ENCODE measurements around the gene IQCM.

The IQCM gene

DNA sequence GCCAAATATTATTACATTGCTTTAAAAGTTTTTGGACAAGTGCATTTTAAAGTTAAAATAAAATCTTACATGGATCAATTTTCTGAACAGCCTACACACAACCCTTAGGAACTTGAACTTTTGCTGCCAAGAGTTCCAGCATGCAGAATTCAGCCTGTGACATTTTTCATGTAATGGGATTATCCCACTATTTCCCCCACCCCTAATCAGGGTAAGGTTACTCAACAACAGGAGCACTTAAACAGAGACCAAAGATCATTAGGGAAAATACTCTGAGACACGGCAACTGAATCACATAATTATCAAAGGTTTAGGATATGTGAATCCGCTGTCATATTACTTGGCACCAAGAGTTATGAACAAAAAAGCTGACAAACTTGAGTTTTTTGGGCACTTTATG is 47.2 kb downstream of the IQCM start:
- DNase-seq, result no peak

GRCh38 chr4:149766135-149766534 is 49.5 kb downstream of the IQCM start:
- DNase-seq, result no peak

DNA sequence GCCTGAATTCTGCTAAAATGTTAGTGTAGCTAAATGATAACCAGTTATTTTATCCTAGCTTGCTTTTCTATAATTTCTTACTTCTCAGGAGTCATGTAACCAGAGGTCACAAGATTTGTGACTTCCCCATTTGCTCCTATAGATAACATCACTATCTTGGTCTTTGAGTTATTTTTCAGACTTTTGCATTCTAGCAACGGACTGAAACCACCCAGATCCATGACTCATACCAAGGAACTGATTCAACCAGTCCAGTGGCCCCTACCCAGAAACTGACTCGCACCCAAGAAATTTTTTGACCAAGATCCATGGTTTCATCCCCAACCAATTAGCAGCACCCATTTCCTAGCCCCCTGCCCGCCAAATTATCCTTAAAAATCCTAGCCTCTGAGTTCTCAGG is 50.0 kb downstream of the IQCM start:
- DNase-seq, result no peak

DNA sequence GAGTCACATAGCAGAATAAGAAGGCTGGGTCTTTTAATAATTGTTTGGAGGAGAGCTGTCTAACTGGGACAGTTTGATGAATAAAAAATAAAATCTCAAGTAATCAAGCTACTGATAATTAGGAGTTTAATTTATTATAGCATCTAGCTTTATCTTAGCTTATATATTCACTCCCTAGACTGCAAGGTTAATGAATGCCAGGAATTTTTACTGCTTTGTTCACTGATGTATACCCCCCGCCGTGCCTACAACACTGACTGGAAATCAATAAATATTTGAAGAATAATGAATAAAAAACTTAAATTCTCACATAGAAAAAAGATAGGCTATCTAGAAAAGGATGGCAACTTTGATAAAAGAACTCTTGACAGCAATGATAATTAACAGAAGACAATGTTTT is 59.7 kb downstream of the IQCM start:
- DNase-seq, result no peak

- no peak for DNase-seq
Measured at GRCh38 chr4:149754526-149754925, 61.1 kb downstream of the IQCM start.

DNA sequence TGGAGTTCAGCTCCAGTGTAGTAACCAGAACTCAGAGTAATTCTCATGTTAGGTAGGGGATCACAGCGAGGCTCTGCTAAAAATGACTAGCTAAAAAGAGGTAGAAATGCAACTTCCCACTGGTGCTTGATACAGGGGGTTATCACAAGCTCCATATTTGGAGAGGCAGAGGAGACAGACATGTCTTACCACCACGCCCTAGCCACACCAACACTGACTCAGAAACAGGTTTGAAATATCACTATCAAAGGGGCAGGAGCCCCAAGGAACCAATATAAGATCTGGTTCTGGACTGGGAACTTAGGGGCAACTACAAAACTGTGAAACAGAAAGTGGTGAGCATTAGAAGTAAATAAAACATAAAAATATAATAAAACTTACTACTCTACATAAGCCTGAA is 62.9 kb downstream of the IQCM start:
- DNase-seq, result no peak

DNA sequence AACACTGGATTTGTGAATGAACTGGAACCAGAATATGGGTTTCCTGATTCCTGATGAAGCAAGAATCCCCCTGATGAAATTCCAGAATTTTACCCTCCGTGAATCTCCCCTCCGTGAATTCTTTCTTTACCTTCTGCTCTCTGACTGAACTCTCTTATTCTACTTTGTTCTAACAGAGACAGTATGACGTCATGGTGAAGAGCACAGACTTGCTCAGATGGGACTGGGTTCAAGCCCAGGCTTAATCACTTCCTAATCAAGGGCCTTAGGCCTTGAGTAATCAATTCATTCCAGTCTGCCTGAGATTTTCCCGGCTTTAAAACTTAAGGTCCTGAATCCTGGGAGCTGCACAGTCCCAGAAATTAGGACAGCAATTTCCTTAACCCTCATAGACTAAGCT is 64.5 kb downstream of the IQCM start:
- DNase-seq, result no peak

- no peak for DNase-seq
Measured at GRCh38 chr4:149749784-149750183, 65.9 kb downstream of the IQCM start.

DNA sequence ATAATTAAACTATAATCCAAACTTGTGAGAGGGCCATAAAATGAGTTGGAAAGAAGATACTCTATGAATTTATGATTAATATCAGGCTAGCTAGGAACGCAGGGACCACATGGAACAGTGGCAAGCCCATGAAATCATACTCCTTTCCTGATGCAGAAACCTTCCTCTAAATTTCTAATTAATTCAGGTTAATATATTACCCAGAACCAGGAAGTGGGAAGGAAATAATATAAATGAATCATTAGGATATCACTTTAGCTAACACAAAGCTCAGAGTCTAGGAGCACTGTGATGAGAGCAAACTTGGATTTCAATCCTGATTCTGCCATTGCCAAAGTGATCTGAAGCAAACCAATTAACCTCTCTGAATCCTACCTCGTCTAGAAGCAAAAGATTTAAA is 68.0 kb downstream of the IQCM start:
- DNase-seq, result no peak

DNA sequence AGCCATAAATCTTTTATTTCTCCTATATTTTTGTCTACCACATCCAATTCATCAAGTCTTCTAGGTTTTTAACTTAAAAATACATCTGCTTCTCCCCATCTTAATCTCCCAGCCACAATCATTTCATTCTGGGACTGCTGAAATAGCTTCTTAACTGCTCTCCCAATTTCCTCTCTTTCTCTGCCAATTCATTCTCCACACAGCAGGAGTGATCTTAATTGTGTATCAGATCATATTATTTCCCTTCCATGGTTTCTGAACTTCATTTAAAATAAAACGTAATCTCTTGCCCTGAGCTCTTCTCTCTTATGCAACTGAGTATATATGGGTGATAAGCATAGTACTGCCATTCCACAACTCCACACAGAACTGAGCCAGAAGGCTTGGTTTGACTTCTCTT is 69.4 kb downstream of the IQCM start:
- no peak for DNase-seq

DNA sequence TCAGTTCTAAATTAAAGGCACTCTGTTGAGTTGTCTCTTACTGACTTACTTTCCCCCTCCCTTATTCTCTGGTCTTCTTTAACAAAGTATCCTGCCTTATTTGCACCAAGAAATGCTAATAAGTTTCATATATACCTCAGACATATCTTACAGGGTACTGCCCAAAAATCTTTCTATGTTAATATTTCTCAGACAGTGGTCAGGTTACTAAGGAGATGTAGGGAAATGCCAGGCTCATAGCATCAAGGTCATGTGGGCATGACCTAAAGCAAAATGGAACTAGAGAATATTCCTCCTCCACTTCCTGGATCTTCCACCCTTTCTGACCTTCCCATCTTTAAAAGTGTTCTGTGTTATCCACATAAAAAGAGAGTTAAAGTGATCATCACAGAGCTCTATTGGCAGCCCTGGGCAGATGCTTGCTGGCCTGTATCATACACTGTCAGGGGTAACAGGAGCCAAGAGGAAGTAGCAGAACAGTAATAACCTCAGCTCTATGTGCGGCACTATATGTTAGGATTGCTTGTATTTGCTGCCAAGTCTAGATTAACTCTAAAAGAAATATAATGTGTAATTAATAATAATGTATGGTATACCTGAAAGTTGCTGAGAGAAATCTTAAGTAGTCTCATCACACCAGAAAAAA is 74.3 kb downstream of the IQCM start:
- no peak for DNase-seq

GRCh38 chr4:149738156-149738555 is 77.5 kb downstream of the IQCM start:
- DNase-seq, result no peak

DNA sequence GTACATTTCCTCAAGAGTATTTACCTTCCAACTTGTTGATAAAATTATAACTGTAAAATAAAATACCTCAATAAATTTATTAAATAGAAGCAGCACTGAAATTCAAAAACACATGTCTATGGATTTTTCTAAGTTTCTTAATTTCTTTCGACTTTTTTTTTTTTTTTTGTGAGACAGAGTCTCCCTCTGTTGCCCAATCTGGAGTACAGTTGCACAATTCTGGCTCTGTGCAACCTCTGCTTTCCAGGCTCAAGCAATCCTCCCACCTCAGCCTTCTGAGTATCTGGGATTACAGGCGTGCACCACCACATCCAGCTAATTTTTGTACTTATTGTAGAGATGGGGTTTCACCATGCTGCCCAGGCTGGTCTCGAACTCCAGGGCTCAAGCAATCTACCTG is 79.8 kb downstream of the IQCM start:
- DNase-seq, result no peak

GRCh38 chr4:149728444-149728843 is 87.2 kb downstream of the IQCM start:
- no peak for DNase-seq

GRCh38 chr4:149727663-149728062 is 88.0 kb downstream of the IQCM start:
- DNase-seq, result no peak

- no peak for DNase-seq
Measured at GRCh38 chr4:149723065-149723464, 92.6 kb downstream of the IQCM start.

GRCh38 chr4:149719806-149720205 is 95.8 kb downstream of the IQCM start:
- DNase-seq, result no peak

DNA sequence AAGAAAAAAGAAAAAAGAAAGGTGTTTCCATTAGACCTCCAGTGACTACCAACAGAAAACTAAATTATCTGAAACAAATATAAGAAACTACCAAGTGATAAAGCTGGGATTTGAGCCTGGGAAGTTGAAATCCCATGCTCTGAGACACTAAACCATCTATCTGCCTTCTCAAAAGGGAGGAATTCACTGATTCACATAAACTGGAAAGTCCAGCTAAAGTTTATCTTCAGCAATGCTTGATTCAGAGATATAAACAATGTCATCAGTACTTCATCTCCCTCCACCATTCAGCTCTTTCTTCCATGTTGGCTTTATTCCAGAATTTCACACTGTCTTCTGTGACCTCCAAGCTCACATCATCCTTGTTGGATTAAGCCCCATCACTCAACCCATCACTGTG is 96.3 kb downstream of the IQCM start:
- no peak for DNase-seq

DNA sequence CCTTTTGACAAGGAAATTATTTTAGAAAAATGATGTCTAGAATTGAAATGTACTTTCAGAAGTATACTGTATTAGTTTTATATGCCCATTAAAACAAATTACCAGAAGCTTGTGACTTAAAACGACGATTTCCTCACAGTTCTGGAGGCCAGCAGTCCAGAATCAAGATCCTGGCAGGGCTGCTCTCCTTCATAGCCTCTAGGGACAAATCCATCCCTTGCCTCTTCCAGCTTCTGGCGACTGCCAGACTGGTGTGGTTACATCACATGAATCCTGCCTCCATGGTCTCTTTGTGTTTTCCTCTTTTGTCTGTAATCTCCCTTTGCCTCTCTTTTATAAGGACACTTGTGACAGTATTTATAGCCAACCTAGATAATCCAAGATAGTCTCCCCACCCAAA is 97.1 kb downstream of the IQCM start:
- no peak for DNase-seq

GRCh38 chr4:149716728-149717127 is 98.9 kb downstream of the IQCM start:
- DNase-seq, result no peak

- no peak for DNase-seq
Measured at GRCh38 chr4:149715822-149716585, 99.6 kb downstream of the IQCM start.

DNA sequence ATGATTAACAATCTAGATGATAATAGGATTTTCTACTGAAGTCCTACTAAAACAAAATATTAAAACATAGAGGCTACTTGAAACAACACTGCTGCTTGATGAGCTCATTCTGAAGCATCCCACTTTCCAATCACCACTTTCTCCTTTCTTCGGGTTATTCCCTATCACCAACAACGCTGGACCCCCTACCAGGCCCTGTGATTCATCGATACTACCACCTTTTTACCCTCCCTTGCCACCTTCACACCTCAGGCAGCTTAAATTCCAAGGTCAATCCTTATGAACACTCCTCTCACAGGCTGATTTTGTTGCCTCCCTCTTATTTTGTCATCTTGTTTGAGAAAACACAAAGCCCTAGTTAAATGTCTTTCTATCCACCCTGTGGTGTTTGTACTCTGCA is 102.6 kb downstream of the IQCM start:
- no peak for DNase-seq

DNA sequence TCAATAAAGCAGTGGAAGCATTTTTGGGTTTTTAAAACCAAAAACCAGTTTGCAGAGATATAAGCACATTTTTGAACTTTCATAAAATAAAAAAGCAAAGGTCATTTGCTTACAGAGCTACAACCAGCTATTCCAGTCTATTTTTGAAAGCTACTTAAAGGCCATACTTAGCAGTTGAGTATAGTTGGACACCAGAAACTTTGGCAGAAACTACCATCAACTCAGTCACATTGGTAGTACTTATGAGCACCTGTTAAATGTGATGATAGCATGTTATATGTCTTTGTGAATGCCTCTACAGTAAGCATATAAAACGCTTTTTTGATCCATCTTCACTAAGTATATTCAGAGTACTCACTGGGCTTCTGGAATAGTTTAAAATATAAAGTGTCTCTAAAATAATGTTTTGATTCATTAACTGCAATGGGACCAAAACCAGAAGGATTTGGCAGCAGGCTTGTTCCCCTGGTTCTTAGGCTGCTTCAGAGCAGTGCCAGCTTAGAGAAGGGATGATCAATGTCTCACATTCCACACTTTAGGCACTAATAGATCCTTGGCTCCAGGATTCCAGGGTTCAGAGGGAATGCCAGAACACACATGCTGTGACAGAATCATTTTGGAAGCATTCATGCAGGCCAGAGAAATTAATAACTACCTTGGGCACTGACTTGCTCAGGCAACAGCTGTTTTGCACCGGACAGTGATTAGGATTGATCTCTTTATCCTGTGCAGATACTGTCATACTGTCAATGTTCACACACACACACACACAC is 103.9 kb downstream of the IQCM start:
- DNase-seq, result no peak

DNA sequence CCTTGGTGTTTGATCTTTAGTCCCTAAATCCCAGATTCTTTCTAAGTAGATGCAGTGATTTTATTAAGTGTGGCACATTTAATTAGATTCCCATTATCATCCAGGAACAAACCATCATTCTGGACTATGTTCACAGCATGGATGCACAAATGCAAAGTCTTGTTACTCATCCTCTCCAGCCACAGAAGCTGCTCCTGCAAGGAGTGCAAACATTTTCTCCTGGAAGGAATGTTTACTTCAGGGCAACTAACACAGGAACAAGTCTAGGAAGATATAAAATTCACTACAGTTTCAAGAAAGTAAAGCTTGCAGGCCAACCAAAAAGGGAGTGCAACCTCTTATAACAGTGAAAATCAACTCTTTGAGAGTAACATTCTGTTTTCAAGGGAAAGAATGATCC is 106.0 kb downstream of the IQCM start:
- no peak for DNase-seq
